HG03521 (cell line): ENCODE measurements around the gene OPCML.

Experiments
- ATAC-seq: cut with Tn5 transposase; IDR thresholded peaks from one replicate; pipeline ENCODE4 v1.9.1; 2021; ENCODE audit warnings: mild to moderate bottlenecking, moderate library complexity; ENCODE audit not compliant: unreplicated experiment

OPCML gene

DNA sequence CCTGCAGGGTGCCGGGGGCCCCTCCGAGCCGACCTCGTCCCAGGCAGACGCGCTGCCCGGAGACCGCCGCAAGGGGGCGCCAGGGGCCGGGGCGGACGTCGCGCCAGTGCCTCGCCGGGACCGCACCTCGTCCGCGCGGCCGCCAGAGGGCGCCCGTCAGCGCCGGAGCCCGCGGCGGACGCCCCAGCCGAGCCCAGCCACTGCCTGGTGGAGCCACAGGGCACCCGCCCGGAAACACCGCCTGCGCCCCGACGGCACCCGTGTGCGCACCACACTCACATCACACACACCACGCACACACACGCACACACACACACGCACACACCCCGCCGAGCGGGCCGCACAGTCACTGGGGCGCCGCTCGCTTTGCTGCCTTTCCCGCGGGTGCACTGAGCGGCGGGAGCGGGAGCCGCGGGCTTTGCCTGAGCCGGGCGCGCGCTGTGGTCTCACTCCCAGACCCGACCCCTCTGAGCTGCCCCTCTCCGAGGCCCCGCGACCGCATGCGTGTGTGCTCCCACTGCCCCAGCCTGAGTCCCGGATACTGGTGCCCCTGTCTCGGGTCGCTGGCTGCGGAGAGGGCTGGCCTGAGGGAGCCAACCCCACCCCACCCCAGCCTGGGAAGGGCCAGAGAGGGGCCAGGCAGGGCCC lies 449.3 kb downstream of the OPCML start:
- ATAC-seq: peak; percentile 96

GRCh38 chr11:133082453-133082781 lies 449.9 kb downstream of the OPCML start:
- ATAC-seq: no peak

DNA sequence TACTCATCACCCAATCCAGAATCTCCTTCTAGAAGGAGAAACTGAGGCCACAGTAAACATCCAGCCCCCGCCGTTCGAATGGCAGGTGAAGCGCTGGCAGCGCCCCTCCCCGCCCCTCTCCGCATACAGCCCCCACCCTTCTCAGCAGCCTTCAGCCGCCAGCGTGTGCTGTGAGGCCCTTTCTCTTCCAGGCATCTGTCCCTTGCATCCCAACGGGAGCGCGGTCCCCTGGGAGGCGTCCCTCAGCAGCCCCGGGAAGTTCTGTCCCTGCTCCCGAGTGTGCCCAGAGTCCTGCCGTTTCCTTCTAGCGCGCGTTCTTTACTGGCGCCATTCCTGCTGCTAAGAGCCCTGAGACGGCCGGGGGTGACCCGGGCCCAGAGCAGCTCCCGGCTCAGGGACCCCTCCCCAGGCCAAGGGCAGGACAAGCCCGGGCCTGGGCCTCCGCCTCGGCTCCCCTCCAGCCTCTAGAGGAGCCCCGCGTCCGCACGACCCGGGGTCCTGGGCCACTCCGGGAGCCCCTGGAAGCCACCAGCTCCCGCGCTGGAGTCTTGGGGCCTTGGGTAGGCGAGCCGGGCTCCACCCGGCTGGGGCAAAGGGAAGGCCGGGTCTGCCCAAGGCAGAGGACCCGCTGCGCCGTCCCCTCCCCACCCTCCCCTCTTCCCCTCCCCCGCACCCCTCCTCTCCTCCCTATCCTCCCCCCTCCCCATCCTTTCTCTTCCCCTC lies 450.4 kb downstream of the OPCML start:
- ATAC-seq: no peak

DNA sequence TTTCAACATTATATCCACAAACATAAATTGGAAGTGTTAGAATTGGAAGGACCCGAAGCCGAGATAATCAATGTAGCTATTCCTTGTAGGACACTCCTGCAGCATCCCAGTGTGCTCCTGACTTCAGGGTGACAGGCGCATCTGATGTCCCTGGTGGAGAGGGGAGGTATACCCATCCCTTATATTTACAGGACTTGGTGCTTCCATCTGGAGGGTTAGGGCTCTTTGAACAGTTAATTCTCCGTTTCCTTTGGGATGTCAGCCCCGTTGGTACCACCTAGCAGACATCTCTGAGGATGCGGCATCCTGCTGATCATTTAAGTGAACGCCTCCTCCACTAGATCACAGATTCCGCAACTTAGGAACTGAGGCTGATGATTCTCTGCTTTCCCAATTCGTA lies 451.3 kb downstream of the OPCML start:
- ATAC-seq: no peak

DNA sequence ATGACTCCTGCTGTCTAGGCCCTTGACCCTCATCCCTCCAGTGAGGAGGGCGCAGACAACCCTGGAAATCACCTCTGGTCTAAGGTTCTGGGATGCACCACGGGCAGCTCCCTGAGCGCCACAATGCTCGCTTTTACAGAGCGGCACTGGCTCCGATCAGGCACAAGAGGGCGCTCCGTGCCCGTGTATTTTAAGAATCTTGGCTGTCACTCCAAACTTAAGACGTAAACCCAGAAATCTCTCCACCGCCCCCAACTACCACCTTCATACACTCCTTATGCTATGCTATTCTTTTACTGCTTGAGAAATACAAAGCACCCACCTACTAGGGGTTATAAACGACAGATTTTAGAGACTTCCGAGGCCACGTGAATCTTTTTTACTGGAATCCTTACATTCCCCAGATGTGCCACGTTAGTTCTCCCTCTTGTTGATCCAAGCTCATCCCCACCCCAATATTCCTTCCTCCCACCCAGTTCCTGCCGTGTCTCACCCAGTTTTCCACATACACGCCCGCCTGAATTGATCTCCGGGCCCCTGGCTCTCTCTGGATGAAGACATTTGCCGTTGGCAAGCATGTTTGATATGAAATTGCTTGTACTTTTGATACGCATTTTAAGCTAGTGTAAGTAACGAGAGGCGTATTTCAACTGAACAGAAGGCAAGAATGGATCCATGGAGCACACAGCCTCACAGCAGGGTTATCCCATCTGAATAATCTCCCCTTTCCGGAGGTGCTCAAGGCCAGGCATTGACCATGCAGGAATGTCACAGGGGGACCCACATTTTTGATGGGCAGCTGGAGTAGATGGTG lies 453.5 kb downstream of the OPCML start:
- no peak for ATAC-seq

DNA sequence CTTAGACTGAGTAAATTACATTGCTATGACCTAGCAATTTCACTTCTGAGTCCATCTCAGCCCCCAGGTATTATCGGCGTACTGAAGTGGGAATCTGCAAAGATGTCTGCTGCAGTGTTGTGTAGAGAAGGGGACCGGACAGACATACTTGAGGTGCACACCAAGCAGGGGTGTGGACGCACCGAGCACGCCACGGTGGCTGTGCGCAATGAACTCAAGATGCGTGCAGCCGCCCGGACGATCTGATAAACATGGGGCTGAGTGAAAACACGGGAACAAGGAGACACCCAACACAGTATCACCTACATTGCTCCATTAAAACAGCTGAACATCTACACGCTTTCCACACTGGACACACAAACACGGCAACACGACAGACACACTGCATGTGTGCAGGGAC lies 454.3 kb downstream of the OPCML start:
- no peak for ATAC-seq

GRCh38 chr11:133075351-133075750 lies 456.9 kb downstream of the OPCML start:
- no peak for ATAC-seq

DNA sequence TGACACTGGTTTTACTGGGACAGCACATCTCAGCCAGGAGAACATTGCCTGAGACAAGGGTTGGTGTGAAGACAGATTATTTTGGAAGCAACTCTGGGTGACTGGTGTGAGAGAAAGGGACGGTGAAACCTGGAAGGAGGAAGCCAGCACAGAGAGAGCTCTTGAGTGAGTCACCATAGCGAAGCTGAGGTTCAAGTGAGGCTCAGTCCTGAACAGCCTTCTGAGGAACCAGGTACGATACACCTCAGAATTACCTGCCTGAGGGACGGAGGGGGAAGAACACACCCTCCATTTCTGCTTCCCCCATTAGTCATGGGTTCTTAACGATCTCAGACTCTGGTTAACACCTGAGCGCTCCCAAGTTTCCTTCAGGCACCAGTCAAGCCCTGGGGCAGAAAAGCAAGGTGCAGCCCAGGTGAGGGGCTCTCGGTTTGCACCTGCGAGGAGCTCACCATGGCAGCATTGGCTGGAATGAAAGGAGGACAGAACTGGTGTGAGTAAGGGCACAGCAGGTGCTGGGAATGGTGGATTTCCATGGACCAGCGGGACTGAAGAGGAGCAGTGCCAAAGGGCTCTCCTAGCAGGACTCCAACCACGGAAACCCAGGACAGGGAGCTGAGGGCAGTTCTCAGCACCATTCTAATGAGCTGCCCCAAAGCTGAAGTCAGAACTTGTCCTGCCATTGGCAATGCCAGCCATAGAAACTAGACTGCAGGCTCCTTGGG lies 459.3 kb downstream of the OPCML start:
- ATAC-seq: no peak

DNA sequence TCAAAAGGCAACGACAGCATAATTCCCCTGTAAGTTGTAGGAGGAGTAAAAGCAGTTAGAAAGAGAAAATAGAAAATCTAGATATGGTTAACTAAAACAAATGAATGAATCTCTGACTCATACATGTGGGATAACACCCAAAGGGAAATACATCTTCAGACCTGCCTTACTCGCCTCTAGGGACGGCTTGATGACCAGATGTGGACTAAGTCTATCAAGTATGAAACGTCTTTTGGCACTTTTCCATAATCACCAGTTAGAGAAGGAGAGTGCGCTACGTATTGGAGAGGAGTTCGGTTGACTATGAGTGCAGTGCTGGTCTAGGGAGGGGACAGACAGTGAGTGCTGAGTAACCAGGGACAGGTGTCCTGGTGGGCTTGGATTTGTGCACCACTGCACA lies 459.9 kb downstream of the OPCML start:
- ATAC-seq: no peak

DNA sequence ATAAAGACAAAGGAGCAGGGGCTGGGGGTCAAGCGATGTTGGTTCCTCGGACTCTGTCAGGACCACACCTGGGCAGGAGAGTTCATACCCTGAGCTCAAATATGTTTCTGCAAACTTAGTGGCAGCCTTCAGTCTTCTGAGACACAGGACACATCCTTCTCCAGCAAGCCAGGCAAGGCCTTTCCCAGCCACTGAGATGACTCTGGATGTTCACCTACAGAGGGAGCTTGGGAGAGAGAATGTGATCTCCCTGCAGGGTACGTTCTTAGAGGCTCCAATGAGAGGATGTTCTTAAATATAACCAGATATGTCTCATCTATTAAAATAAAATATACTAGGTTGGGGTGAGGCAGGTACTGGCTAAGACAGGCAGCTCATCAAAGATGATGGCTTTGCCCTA lies 461.5 kb downstream of the OPCML start:
- no peak for ATAC-seq

DNA sequence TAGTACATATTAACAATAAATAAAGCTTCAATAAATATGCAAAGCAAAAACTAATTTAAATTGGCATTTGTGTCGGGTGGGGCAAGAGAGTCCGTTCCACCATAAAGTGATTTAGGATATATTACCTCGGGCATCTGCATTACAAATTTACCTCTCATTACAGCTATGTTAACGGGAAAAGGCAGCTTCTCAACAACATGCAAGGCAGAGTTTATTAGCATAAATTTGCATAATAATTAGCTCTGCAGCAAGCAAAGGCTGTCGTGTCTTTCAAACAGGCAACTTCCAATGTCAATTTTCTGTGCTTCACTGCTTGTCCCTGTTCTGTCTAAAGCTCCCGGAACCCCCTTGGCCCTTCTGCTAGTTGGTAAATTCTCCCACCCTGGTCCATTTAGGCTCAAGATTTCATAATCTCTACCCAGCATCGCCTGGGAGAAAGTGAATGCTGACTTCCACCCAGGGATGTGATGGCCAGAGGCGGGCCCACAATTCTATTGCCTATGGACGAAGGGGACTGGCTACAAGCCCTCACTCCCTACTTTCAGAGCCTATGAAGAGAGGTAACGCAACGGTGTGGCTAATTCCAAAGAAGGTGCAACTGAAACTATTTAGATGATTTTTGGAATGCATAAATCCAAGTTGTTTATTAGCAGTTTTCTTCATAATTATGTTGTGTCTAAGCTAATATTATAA lies 462.1 kb downstream of the OPCML start:
- no peak for ATAC-seq

DNA sequence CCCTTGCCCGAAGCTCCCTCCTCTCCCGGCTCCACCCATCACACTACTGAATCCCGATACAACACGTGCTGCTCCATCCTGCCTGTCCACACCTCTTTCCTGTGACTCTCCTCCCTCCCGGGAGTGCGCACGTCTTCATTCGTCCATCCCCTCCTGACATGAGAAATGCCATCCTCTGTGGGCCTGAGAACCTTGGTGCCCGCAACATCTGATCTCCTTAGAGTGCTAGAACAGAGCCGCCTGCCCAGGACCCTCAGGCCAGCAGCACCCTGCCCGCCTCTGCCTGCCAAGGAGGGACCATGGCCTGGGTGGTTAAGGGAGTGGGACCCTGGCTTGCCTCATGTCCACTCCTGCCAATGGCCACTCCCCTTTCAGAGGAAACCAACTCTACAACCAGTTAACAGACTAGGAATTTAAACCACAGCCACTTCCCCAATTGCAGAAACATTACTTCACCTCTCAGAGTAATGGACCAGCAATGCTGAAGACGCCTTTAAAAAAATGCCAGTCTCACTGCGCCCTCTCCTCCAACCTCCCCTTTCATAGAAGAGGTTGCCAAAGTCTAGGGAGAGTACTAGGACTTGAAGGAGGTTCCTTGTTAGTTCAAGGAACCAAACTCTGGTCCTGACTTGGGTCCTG lies 466.3 kb downstream of the OPCML start:
- ATAC-seq: no peak

- ATAC-seq: no peak
Observed at GRCh38 chr11:133064961-133065360, 467.3 kb downstream of the OPCML start.

DNA sequence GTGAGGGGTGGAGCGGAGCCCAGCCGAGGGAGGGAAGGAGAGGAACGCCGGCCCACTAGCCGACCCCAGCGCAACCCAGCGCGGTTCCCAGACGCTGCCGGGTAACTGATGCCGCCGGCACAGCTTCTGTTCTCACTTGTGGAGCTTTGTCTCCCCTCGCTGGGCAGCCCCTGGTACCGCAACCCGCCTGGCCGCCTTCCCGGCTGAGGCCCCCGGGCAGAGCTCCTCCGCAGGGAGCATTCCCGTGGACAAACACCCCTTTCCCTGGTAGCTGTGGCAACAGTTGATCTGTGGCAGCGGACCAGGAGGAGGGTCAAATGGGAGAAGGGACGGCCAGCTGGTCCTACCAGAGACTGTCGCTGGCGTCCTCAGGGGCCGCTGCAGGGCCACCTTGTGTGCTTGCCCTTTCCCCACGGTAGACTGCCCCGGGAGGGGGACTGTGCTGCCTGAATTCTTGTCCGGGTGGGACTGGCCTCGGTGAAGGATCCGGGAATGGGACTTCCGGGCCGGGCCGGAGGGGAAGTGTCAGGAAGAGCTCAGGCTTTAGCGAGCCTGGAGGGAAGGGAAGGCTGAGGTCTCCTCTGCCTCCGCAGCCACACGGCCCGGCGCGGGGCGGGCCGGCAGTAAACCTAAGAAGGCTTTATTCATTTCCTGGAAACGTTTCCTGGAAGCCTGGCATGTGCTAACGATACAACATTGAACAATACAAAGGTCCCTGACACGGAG lies 468.0 kb downstream of the OPCML start:
- ATAC-seq: no peak

DNA sequence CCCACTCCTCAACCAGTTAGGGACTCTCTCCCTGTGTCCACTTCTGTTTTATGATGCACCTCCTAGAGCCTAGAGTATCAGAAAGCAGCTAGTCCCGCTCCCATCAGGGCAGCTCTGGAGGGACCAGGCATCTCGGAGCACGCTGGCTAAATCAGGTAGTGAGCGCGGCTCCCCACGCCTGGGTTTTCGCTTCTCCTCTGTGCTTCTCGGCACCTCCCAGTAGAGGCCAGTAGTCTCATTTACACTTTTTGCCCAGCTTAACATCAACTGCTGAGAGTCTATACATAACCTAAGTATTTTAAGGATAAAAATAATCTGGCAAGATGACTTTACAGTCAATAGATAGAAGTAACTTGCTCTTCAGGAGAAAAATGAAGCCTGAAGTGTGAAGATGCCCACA lies 473.8 kb downstream of the OPCML start:
- ATAC-seq: no peak

GRCh38 chr11:133053124-133053776 lies 479.1 kb downstream of the OPCML start:
- no peak for ATAC-seq

DNA sequence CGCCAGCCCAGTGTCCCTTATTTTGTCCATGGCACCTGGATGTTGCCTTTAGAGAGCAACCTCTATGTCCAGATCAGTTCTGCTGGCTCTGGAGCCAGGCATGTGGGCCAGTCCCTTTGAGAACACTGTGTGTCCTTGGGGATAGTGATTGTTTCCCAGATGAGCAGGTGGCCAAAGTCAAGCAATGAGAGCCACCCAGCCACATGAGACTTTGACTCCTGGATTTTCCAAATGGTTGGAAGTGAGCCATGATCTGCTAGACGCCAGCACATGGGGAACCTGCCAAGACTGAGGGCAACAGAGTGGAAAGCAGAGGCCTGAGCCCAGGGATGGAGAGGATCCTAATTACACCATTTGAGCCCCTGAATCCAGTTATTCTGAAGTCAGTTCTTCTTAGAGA lies 479.8 kb downstream of the OPCML start:
- no peak for ATAC-seq

GRCh38 chr11:133049244-133050019 lies 482.9 kb downstream of the OPCML start:
- no peak for ATAC-seq
